HG02852 (cell line): ENCODE measurements around the gene ADD2.
"Not testable (repeated sequence)": the region's sequence is repeated elsewhere in the genome, so short reads cannot be mapped to it uniquely, and the experiment has no call there.

Experiments used
- ATAC-seq: cut with Tn5 transposase; IDR thresholded peaks from one replicate; pipeline ENCODE4 v1.9.1; 2021; ENCODE audit warnings: mild to moderate bottlenecking, moderate library complexity; ENCODE audit not compliant: unreplicated experiment

The ADD2 gene

GRCh38 chr2:70647873-70648481 lies 120.0 kb downstream of the ADD2 start:
- ATAC-seq: peak; percentile 72

DNA sequence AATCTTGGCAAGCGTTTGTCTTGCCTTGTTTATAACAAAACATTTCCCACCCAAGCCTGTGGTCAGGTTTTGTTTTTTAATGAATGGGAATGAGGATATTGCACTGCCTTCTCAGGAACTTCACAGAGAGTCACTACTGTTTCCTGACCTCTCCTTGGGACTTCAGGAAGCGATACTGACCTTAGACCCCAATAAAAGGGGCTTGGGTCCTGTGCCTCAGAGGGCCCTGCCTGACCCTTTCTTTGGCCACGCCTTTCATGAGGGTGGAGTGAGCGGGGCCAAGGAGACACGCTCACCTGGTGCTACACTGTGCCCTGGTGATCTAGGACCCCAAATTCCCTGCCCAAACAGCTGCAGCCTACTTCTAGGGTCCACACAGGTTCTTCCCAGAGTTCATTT lies 121.6 kb downstream of the ADD2 start:
- ATAC-seq: no peak

DNA sequence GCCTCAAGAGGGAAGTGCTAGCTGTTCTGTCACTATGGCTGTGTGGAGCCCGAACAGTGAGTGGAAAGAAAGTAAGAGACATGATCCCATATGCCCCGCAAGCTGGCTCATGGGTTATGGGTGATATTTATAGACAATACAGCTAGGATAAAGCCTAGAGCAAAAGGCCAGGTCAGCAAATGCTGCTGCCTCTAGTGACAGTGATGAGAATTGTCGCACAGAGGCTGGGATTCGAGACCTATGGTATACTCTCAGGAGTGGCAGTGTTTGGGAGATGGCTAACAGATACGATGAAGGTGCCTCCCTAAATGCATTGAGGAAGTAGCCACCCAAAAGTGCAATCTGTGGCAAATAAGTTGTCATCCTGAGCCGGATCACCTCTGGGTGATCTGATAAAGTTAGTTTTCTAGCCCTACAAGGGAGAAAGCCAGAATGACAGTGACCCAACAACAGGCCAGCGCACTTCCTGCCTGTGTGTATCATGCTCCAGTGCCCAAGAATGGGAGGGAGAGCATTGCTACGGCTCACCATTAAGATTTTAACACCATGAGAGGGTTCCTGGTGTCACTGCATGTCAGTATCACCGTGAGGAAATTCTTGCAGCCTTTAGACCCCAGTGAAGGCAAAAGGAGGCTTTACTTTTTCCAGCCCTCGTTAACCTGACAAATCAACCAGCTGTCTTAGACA lies 122.1 kb downstream of the ADD2 start:
- ATAC-seq: no peak

DNA sequence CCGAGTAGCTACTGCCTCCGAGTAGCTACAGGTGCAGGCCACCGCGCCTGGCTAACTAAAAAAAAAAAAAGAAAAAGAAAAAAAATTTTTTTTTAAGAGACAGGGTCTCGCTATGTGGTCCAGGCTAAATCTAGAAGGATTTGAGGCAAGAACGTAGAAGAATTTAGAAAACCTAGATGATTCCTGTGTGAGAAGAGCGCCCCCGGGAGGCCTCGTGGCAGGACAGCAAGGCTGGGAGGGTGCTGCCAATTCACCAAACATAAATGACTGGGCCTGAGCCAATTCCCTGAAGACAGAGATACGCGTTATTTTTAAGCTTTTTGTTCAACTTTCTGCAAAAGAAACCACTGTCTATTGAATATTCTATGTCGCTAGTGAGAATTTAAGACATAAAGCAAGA lies 124.3 kb downstream of the ADD2 start:
- no peak for ATAC-seq

DNA sequence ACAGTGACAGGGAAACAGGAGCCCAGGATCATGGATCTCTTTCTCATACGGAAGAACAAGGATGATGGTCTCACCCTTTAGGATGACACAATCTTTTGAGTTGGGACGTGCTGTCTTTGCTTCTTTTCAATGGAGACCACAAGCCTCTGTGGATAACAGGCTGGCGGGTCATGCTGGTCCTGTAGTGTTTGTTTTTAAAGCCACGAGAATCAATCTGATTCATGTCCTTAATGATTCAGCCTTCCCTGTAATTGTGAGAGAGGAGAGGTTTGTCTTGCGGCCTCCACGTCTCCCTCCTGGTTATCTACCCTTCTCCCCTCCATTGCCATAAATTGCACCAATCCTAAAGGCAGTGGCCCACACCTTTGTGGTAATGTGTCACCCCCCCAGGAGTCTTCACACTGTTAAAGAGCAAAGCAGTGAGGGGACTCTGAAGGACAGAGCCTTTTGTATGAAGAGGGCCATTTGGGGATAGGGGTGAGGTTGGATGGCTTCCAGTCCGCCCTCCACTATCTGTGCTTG lies 126.7 kb downstream of the ADD2 start:
- no peak for ATAC-seq

DNA sequence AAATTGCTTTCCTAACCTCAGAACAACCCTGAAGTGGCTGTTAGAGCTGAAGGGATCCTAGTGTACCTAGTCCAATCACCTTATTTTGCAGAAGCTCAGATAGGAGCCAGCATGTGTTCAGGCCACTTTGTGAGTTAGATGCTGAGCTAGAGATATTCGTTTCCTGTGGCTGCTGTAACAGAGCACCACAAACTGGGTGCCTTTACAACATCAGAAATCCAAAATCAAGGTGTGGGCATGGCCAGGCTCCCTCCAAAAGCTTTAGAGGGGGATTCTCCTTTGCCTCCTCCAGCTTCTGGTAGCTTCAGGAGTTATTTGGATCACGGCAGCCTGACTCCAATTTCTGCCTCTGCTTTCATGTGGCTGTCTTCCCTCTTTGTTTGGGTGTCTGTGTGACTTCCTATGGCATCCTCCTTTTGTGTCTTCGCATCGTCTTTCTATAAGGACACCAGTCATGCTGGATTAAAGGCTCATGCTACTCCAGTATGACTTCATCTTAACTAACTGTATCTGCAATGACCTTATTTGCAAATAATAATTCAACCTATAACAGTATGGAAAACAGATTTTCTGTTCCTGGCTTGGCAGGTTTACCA lies 128.1 kb downstream of the ADD2 start:
- no peak for ATAC-seq

DNA sequence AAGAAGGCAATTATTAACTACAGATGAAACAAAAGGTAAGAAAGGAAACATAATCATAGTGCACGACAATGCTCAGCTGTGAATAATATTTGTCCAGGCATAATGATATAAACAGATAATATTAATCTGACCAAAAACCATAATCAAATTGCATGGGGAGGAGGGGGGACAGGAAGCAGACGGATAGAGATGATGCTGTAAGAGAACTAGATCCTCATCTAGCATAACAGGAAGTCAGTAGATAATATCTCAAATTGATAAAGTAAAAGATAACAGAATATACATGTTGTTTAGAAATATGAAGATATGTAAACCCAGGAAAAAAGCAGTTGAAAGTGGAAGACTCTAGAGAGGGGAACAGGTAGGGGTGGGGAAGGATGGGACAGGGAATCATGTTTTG lies 129.4 kb downstream of the ADD2 start:
- ATAC-seq: no peak

DNA sequence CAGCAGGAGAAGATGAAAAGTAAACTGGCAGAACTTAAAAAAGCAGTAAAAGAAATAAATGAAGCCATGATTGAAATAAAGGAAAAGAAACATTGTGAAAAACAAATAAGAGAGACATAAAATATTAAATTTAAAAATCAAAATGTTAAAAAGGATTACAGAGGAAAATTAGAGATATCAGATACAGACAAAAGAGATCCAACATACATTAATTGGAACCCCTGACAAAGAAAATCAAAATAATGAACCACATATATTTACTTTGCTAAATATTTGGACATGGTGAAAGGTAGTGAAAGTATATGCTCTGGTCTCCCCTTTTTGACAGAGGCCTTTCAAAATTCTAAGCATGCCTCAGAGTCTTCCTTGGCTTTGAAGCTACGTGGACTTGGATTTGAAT lies 134.5 kb downstream of the ADD2 start:
- no peak for ATAC-seq

DNA sequence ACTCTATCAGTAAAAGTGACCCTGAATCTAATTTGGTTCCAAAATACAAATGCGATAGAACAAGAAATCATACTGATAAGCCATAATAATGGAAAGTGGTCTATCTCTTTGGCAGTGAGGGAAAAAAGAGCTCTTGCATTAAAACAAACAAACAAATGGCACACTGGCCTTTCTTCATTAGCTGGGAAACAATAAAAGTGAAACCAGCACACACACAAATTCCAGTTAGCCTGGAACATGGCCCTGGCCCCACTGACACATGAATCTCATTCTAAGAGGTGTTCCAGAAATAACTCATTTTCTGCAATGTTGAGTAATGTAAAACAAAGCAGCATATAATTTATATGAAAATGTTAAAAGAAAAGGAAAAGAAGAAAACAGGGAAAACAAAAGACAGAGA lies 135.0 kb downstream of the ADD2 start:
- no peak for ATAC-seq

- ATAC-seq: no peak
These were observed 135.6 kb downstream of the ADD2 start for GRCh38 chr2:70632388-70632787.

DNA sequence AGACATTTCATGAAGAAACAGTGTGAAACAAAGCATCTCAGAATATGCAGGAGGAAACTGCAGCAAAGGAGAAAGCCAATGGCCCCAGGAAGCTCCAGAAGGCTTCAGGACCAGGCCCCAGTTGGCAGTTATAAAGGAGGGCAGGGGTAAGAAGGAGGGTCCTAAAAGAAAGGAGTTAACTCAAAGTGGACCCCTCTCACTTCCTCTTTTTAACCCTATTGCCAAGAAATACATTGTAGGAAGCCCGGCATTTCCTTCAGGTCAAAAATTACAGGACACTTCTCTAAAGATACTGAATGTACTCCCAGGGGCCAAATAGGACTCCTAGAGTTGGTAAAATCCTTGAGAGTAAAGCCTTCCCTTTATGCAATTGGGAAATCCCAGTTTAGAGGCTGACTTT lies 137.2 kb downstream of the ADD2 start:
- no peak for ATAC-seq

- no peak for ATAC-seq
These were observed 140.6 kb downstream of the ADD2 start for GRCh38 chr2:70627211-70627898.

DNA sequence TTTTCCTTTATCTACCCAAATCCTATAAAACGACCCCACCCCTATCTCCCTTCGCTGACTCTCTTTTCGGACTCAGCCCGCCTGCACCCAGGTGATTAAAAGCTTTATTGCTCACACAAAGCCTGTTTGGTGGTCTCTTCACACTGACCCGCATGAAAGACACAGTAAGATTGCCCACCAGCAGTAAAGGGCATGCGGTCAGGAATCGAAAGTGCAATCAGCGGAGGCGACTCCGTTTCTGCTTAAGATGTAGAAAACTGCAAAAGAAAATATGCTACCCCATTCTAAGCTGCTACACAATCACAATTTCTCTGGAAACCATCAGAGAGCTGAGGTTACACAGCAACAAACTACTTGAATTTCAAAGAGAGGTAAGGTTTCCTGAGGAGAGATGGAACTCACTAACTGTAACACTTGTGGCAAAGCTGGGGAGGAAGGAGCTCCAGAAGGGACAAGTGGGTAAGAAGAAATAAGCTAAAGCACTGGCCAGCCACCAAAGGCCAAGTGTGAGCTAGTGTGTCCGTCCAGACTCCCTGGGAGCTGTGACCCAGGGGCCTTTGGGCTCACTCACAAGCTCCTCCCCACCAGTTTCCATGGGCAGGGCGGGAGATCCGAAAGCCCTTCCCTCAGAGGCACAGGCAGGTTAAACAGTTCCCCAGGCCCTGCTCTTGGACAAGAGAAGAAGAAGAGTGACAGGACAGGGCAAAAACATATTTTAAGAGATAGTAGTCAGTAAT lies 141.6 kb downstream of the ADD2 start:
- ATAC-seq: no peak

DNA sequence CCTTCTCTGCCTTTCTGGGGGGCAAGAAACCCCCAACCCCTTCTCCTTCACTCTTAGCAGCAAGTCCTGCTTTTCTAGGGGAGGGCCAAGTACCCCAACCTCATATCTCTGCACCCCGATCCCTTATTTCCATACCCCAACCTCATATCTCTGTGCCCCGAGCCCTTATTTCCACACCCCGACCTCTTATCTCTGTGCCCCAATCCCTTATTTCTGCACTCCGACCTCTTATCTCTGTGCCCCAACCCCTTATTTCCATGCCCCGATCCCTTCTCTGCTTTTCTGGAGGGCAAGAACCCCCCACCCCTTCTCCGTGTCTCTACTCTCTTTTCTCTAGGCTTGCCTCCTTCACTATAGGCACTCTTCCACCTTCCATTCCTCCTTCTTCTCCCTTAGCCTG lies 146.5 kb downstream of the ADD2 start:
- not testable (repeated sequence) for ATAC-seq

- ATAC-seq: no peak
These were observed 148.0 kb downstream of the ADD2 start for GRCh38 chr2:70620020-70620419.

- no peak for ATAC-seq
These were observed 148.8 kb downstream of the ADD2 start for GRCh38 chr2:70619167-70619566.

GRCh38 chr2:70616168-70616694 lies 151.8 kb downstream of the ADD2 start:
- ATAC-seq: no peak

DNA sequence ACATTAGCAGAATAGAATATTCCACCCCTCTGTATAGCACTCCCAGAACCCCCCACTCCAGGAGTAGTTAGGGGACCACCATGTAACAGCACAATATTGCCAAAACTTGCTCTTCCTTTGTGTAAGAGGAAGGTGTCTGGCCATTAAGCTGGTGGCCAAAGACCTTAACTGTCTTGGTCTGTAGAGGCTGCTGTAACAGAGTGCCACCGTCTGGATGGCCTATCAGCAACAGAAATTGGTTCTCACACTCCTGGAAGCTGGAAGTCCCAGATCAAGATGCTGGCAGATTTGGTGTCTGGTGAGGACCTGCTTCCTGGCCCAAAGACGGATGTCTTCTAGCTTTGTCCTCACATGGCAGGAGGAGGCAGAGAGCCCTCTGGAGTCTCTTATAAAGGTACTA lies 152.8 kb downstream of the ADD2 start:
- ATAC-seq: no peak

DNA sequence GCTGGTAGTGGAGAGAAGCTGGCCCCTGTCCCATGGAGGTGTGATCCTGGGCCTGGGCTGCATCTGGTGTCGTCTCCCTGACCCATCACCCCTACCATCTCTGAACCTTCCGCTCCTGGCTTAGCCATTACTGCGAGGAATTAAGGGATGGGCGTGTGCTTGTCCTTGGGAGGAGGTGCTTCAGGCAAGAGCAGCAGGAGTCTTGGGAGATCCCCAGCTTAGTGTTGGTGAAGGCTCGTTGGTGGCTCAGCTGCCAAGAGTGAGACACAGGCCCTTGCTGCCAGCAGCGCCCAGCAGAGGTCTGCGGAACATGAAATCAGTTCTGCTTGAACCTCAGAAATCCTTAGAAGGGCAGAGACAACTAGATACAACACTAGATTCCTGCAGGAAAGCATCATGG lies 154.5 kb downstream of the ADD2 start:
- no peak for ATAC-seq

- no peak for ATAC-seq
These were observed 155.4 kb downstream of the ADD2 start for GRCh38 chr2:70612574-70612973.

DNA sequence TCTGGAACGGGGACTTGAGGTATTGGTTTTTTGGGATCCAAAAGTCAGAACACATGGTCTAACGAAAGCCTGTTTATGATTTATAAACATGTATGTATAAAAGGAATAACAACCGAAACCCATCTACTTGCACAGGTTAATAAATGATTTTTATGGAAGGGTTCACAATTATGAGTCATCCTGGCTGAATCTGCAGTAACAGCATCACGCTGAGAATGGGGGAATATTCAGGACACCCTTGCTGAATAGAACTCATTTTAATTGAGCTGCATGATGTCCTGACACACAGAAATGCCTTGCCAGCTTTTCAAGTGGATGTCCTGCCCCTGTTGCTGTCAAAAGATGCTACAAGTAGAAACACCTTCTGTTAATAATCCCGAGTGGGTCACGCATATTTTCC lies 159.6 kb downstream of the ADD2 start:
- no peak for ATAC-seq
